Ammon's horn (tissue), 1 donor: ENCODE results near the gene TTLL3.
"Not testable (repeated sequence)": the region's sequence is repeated elsewhere in the genome, so short reads cannot be mapped to it uniquely, and the experiment has no call there.

ENCODE experiments used
- DNase-seq: peaks from one replicate; pipeline ENCODE4 v3.0.0-alpha.2; 2016; ENCODE audit warnings: low spot score

The TTLL3 gene

GRCh38 chr3:9837701-9838582 is 27.9 kb downstream of the TTLL3 start:
- DNase-seq = no peak

GRCh38 chr3:9838856-9839255 is 28.8 kb downstream of the TTLL3 start:
- no peak for DNase-seq

GRCh38 chr3:9841015-9841414 is 31.0 kb downstream of the TTLL3 start:
- no peak for DNase-seq

- peak; percentile 98 for DNase-seq
Measured at GRCh38 chr3:9843715-9844438, 33.8 kb downstream of the TTLL3 start, which contains the start of gene RPUSD3. TSS of gene RPUSD3 (minus strand) at chr3:9844008. CDS start at chr3:9843990, 18 bp downstream.

- DNase-seq = no peak
Measured at GRCh38 chr3:9846231-9846630, 36.2 kb downstream of the TTLL3 start.

GRCh38 chr3:9846931-9847488 is 36.9 kb downstream of the TTLL3 start:
- no peak for DNase-seq

- not testable (repeated sequence) for DNase-seq
Measured at GRCh38 chr3:9847870-9848269, 37.8 kb downstream of the TTLL3 start.

GRCh38 chr3:9848860-9849259 is 38.8 kb downstream of the TTLL3 start:
- peak; percentile 55 for DNase-seq

GRCh38 chr3:9851383-9851782 is 41.3 kb downstream of the TTLL3 start:
- not testable (repeated sequence) for DNase-seq

GRCh38 chr3:9851926-9852325 is 41.9 kb downstream of the TTLL3 start:
- DNase-seq = not testable (repeated sequence)

- no peak for DNase-seq
Measured at GRCh38 chr3:9852528-9852927, 42.5 kb downstream of the TTLL3 start.

GRCh38 chr3:9854291-9854940 is 44.4 kb downstream of the TTLL3 start:
- not testable (repeated sequence) for DNase-seq

- DNase-seq = no peak
Measured at GRCh38 chr3:9855594-9855993, 45.5 kb downstream of the TTLL3 start.

GRCh38 chr3:9859530-9860025 is 49.5 kb downstream of the TTLL3 start:
- DNase-seq = no peak

- DNase-seq = no peak
Measured at GRCh38 chr3:9861201-9861600, 51.1 kb downstream of the TTLL3 start.

GRCh38 chr3:9861626-9862130 is 51.6 kb downstream of the TTLL3 start:
- DNase-seq = no peak

- no peak for DNase-seq
Measured at GRCh38 chr3:9862391-9863057, 52.5 kb downstream of the TTLL3 start.

GRCh38 chr3:9863058-9863772 is 53.2 kb downstream of the TTLL3 start:
- no peak for DNase-seq

GRCh38 chr3:9864200-9864927 is 54.3 kb downstream of the TTLL3 start:
- DNase-seq = peak; percentile 80

- DNase-seq = not testable (repeated sequence)
Measured at GRCh38 chr3:9865125-9865637, 55.1 kb downstream of the TTLL3 start.
